SK-N-SH treated with all-trans-retinoic acid at 6 μM for 48 hours (cell line): ENCODE measurements around the gene IFT43.

Source experiments
- ATAC-seq: fragments of 200-7000 bp; cut with Tn5 transposase; 3 replicates; pipeline ENCODE4 v1.9.1; 2020; ENCODE audit warnings: mild to moderate bottlenecking, moderate library complexity
- ARNTL ChIP-seq: fragments of 450-650 bp; formaldehyde crosslinking; IDR thresholded peaks from 2 replicates; pipeline ENCODE4 v1.5.0; 2020; ENCODE audit warnings: low read depth, mild to moderate bottlenecking, moderate library complexity, borderline replicate concordance
- BACH2 ChIP-seq: fragments of 250-450 bp; sonication (Bioruptor Pico); IDR thresholded peaks from 2 replicates; pipeline ENCODE4 v1.9.0; 2021; ENCODE audit warnings: mild to moderate bottlenecking, borderline replicate concordance
- CREB5 ChIP-seq: fragments of 250-450 bp; sonication (Bioruptor Pico); IDR thresholded peaks from 2 replicates; pipeline ENCODE4 v1.5.1; 2020; ENCODE audit warnings: low read depth, mild to moderate bottlenecking, moderate library complexity
- CSDC2 ChIP-seq: fragments of 250-450 bp; sonication (Bioruptor Pico); IDR thresholded peaks from 2 replicates; pipeline ENCODE4 v1.5.0; 2020; ENCODE audit warnings: mild to moderate bottlenecking, moderate library complexity
- CSRNP3 ChIP-seq: fragments of 250-450 bp; sonication (Bioruptor Pico); IDR thresholded peaks from 2 replicates; pipeline ENCODE4 v1.5.1; 2021; ENCODE audit warnings: mild to moderate bottlenecking, moderate library complexity
- ESRRG ChIP-seq: fragments of 250-450 bp; sonication (Bioruptor Pico); IDR thresholded peaks from 2 replicates; pipeline ENCODE4 v1.6.1; 2021; ENCODE audit warnings: mild to moderate bottlenecking
- GLIS3 ChIP-seq: fragments of 250-450 bp; sonication (Bioruptor Pico); IDR thresholded peaks from 2 replicates; pipeline ENCODE4 v1.5.0; 2020; ENCODE audit warnings: mild to moderate bottlenecking, moderate library complexity
- ISL1 ChIP-seq: fragments of 250-450 bp; sonication (Bioruptor Pico); IDR thresholded peaks from 2 replicates; pipeline ENCODE4 v2.1.2; 2022; ENCODE audit warnings: mild to moderate bottlenecking, moderate library complexity
- OSR1 ChIP-seq: fragments of 250-450 bp; sonication (Bioruptor Pico); IDR thresholded peaks from 2 replicates; pipeline ENCODE4 v1.8.0; 2022; ENCODE audit warnings: moderate library complexity, mild to moderate bottlenecking, inconsistent platforms
- POU6F1 ChIP-seq: fragments of 250-450 bp; sonication (Bioruptor Pico); IDR thresholded peaks from 2 replicates; pipeline ENCODE4 v1.8.0; 2021; ENCODE audit warnings: low read depth, mild to moderate bottlenecking, moderate library complexity, borderline replicate concordance
- PPARA ChIP-seq: fragments of 250-450 bp; sonication (Bioruptor Pico); IDR thresholded peaks from 2 replicates; pipeline ENCODE4 v1.5.0; 2020; ENCODE audit warnings: mild to moderate bottlenecking, borderline replicate concordance
- RARB ChIP-seq: fragments of 250-450 bp; sonication (Bioruptor Pico); IDR thresholded peaks from 2 replicates; pipeline ENCODE4 v1.8.0; 2021; ENCODE audit warnings: mild to moderate bottlenecking, moderate library complexity
- SNAI2 ChIP-seq: fragments of 250-450 bp; sonication (Bioruptor Pico); IDR thresholded peaks from 2 replicates; pipeline ENCODE4 v1.5.0; 2020; ENCODE audit warnings: mild to moderate bottlenecking, moderate library complexity
- TCF4 ChIP-seq: fragments of 250-450 bp; sonication (Bioruptor Pico); IDR thresholded peaks from 2 replicates; pipeline ENCODE4 v1.8.0; 2021; ENCODE audit warnings: mild to moderate bottlenecking, moderate library complexity, borderline replicate concordance
- TOX ChIP-seq: fragments of 250-450 bp; sonication (Bioruptor Pico); IDR thresholded peaks from 2 replicates; pipeline ENCODE4 v1.8.0; 2021; ENCODE audit warnings: mild to moderate bottlenecking, moderate library complexity, borderline replicate concordance
- ZC3H10 ChIP-seq: fragments of 250-450 bp; sonication (Bioruptor Pico); IDR thresholded peaks from 2 replicates; pipeline ENCODE4 v1.5.1; 2021; ENCODE audit warnings: mild to moderate bottlenecking, moderate library complexity
- ZFP3 ChIP-seq: fragments of 250-450 bp; sonication (Bioruptor Pico); IDR thresholded peaks from 2 replicates; pipeline ENCODE4 v1.5.0; 2020; ENCODE audit warnings: mild to moderate bottlenecking, moderate library complexity
- ZFP30 ChIP-seq: fragments of 450-650 bp; formaldehyde crosslinking; IDR thresholded peaks from 2 replicates; pipeline ENCODE4 v1.5.0; 2022; ENCODE audit warnings: mild to moderate bottlenecking, moderate library complexity
- ZNF565 ChIP-seq: fragments of 450-650 bp; formaldehyde crosslinking; conservative IDR thresholded peaks from 2 replicates; pipeline ENCODE4 v1.5.0; 2020; ENCODE audit warnings: low read depth, mild to moderate bottlenecking, moderate library complexity
- ZNF70 ChIP-seq: fragments of 450-650 bp; formaldehyde crosslinking; IDR thresholded peaks from 2 replicates; pipeline ENCODE4 v1.5.0; 2020; ENCODE audit warnings: mild to moderate bottlenecking, moderate library complexity
- ZNF8 ChIP-seq: fragments of 450-650 bp; formaldehyde crosslinking; IDR thresholded peaks from 2 replicates; pipeline ENCODE4 v1.5.0; 2020; ENCODE audit warnings: mild to moderate bottlenecking, moderate library complexity
- TF ChIP-seq, protein P1 (sequence below): fragments of 250-450 bp; sonication (Bioruptor Pico); IDR thresholded peaks from 2 replicates; pipeline ENCODE4 v1.5.0; 2020; ENCODE audit warnings: mild to moderate bottlenecking, moderate library complexity

IFT43 gene

GRCh38 chr14:76117789-76118484, 132.4 kb downstream of the IFT43 start (continued):
- TF ChIP-seq, protein P1, sequence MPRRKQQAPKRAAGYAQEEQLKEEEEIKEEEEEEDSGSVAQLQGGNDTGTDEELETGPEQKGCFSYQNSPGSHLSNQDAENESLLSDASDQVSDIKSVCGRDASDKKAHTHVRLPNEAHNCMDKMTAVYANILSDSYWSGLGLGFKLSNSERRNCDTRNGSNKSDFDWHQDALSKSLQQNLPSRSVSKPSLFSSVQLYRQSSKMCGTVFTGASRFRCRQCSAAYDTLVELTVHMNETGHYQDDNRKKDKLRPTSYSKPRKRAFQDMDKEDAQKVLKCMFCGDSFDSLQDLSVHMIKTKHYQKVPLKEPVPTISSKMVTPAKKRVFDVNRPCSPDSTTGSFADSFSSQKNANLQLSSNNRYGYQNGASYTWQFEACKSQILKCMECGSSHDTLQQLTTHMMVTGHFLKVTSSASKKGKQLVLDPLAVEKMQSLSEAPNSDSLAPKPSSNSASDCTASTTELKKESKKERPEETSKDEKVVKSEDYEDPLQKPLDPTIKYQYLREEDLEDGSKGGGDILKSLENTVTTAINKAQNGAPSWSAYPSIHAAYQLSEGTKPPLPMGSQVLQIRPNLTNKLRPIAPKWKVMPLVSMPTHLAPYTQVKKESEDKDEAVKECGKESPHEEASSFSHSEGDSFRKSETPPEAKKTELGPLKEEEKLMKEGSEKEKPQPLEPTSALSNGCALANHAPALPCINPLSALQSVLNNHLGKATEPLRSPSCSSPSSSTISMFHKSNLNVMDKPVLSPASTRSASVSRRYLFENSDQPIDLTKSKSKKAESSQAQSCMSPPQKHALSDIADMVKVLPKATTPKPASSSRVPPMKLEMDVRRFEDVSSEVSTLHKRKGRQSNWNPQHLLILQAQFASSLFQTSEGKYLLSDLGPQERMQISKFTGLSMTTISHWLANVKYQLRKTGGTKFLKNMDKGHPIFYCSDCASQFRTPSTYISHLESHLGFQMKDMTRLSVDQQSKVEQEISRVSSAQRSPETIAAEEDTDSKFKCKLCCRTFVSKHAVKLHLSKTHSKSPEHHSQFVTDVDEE (CRISPR knock-in tag): 0 out of 2 replicates have a peak, but pooled peaks have one; percentile 24

- TF ChIP-seq OSR1 (CRISPR knock-in tag) (no peak), POU6F1 (no peak), CSDC2 (CRISPR knock-in tag) (no peak), SNAI2 (CRISPR knock-in tag) (no peak), GLIS3 (CRISPR knock-in tag) (no peak), BACH2 (no peak), ARNTL (CRISPR knock-in tag) (no peak), ZFP30 (no peak)
- ATAC-seq: no peak
These were observed 133.0 kb downstream of the IFT43 start for GRCh38 chr14:76118594-76118993.

DNA sequence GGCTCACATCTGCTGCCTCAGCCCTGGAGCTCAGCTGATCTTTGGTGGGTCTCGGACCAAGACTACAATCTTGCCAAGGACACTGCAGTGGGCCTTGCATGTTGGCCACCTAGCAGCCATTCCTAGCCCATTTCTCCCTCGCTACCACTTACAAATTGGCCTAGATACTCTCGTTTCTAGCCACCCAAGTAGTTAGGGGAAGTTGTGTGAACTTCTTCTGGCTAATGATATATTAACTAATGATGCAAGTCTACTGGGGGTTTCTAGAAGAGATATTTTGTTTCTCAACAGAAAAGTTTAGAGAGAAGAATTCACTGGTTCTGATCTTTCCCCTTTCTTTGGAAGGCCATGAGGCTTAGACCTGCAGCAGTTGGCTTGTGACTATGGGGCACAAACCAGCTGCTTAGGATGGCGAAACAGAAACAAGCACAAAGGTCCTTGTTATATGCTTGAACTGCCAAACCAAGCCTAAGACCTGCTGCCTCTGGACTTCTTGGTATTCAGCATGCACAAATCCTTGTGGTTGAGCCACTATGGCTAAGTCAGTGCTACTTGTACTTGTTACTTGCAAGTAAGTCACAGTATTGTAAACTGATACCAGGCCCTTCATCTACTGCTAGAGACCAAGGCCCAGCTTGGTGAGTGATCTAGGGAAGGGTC, 135.7 kb downstream of the IFT43 start:
- no peak for TF ChIP-seq ARNTL (CRISPR knock-in tag)
- TF ChIP-seq, protein P1 (CRISPR knock-in tag): no peak
- no peak for TF ChIP-seq PPARA
- no peak for TF ChIP-seq ZFP30
- no peak for TF ChIP-seq ZNF8 (CRISPR knock-in tag)
- TF ChIP-seq TCF4: no peak
- no peak for TF ChIP-seq ZC3H10 (CRISPR knock-in tag)
- TF ChIP-seq RARB (CRISPR knock-in tag): no peak
- no peak for TF ChIP-seq CSRNP3 (CRISPR knock-in tag)
- TF ChIP-seq TOX: no peak
- no peak for ATAC-seq

DNA sequence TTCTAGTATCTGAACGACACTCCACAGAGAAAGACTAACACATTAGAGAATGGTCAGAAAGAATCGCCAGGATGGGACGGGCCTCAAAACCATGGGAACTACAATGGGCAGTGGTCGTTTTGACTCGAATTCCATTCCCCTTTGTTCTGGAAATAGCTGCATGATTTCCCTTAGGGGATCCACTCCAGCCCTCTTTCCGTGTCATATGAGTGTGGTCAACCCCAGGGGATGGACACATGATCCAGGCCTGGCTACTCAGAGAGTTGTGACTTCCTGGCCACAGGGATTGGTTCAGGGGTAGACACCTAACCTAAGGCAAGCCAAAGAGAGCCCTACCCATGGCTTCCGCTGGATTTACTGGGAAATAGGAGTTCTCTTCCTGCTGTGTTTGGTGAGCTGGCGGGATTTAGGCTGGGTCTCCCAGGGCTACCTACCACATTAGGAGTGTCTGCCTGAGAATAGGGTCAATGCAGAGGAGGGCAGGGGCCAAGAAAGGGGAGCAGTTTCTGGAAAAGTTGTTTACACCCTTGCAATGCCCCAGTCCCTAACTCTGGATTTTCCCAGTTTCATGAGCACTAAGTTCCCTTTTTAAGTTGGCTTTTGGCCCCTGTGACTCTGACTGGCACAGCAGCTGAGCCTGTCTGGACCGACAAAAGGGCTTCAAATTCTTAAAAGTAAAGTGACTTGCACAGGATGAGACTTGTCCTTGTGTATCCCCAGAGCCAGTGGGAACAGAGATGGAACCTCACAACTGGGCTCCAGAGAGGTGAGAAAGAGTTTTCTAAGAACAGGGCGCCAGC, 138.1 kb downstream of the IFT43 start:
- TF ChIP-seq TOX: no peak
- TF ChIP-seq ZFP30: no peak
- no peak for TF ChIP-seq TCF4
- no peak for TF ChIP-seq CSDC2 (CRISPR knock-in tag)
- no peak for TF ChIP-seq RARB (CRISPR knock-in tag)
- TF ChIP-seq CSRNP3 (CRISPR knock-in tag): no peak
- TF ChIP-seq CREB5 (CRISPR knock-in tag): no peak
- TF ChIP-seq ISL1 (CRISPR knock-in tag): no peak
- no peak for TF ChIP-seq ESRRG (CRISPR knock-in tag)
- TF ChIP-seq ARNTL (CRISPR knock-in tag): no peak
- no peak for TF ChIP-seq ZNF70
- no peak for TF ChIP-seq PPARA
- no peak for TF ChIP-seq ZNF8 (CRISPR knock-in tag)
- TF ChIP-seq BACH2: no peak
- TF ChIP-seq ZFP3: no peak
- no peak for TF ChIP-seq ZNF565 (CRISPR knock-in tag)
- no peak for TF ChIP-seq GLIS3 (CRISPR knock-in tag)
- TF ChIP-seq ZC3H10 (CRISPR knock-in tag): no peak
- TF ChIP-seq OSR1 (CRISPR knock-in tag): no peak
- no peak for ATAC-seq
